Endodermal cell (in vitro differentiated cells): ENCODE results near the gene MRAP. TPM values are rescaled to one million over a fixed set of nuclear protein-coding genes. Genes with fewer than 3 reads are reported as not detected.

Experiments
- DNase-seq: peaks from one replicate; pipeline ENCODE4 v3.0.0-alpha.2; 2017
- H3K27ac ChIP-seq: 2 replicates; pipeline ENCODE4 v1.5.1; 2013; ENCODE audit warnings: mild to moderate bottlenecking, low read depth, low read length, moderate library complexity
- H3K27me3 ChIP-seq: 2 replicates; pipeline ENCODE4 v1.6.1; 2013; ENCODE audit warnings: mild to moderate bottlenecking, low read length, moderate library complexity; ENCODE audit not compliant: insufficient read depth, control insufficient read depth, poor library complexity, severe bottlenecking
- H3K36me3 ChIP-seq: 2 replicates; pipeline ENCODE4 v1.7.0; 2013; ENCODE audit warnings: mild to moderate bottlenecking, low read length, moderate library complexity; ENCODE audit not compliant: control insufficient read depth, insufficient read depth
- H3K4me1 ChIP-seq: one replicate; pipeline ENCODE4 v1.7.0; 2013; ENCODE audit warnings: low read length; ENCODE audit not compliant: control insufficient read depth, insufficient read depth
- H3K4me3 ChIP-seq: 2 replicates; pipeline ENCODE4 v1.5.1; 2013; ENCODE audit warnings: mild to moderate bottlenecking, low read length, moderate library complexity
- H3K9ac ChIP-seq: 2 replicates; pipeline ENCODE4 v1.6.1; 2013; ENCODE audit warnings: mild to moderate bottlenecking, low read length, moderate library complexity; ENCODE audit not compliant: poor library complexity, severe bottlenecking; ENCODE audit errors: extremely low read depth
- H3K9me3 ChIP-seq: 2 replicates; pipeline ENCODE4 v1.6.1; 2013; ENCODE audit warnings: mild to moderate bottlenecking, low read length, moderate library complexity; ENCODE audit not compliant: control insufficient read depth
- H3K27ac Mint-ChIP-seq: 2 replicates; pipeline ENCODE4 v1.8.0; 2020; ENCODE audit warnings: mixed read lengths
- H3K27me3 Mint-ChIP-seq: 2 replicates; pipeline ENCODE4 v1.8.0; 2021; ENCODE audit warnings: mild to moderate bottlenecking, mixed read lengths; ENCODE audit not compliant: insufficient read depth
- H3K36me3 Mint-ChIP-seq: 2 replicates; pipeline ENCODE4 v1.8.0; 2020; ENCODE audit warnings: low read depth, mixed read lengths
- H3K4me1 Mint-ChIP-seq: 2 replicates; pipeline ENCODE4 v1.8.0; 2020; ENCODE audit warnings: mixed read lengths
- H3K4me3 Mint-ChIP-seq: 2 replicates; pipeline ENCODE4 v1.8.0; 2020; ENCODE audit warnings: mild to moderate bottlenecking, moderate library complexity, mixed read lengths
- H3K9me3 Mint-ChIP-seq: 2 replicates; pipeline ENCODE4 v1.8.0; 2020; ENCODE audit warnings: mild to moderate bottlenecking, mixed read lengths
- CTCF ChIP-seq: fragments of 200-600 bp; sonication (generic); conservative IDR thresholded peaks from 2 replicates; pipeline ENCODE4 v1.5.0; 2021; ENCODE audit warnings: antibody characterized with exemption, mild to moderate bottlenecking
- WGBS, 2 experiments: methylation state at CpG; one replicate each; pipeline versions ENCODE4 v1.1.5 to v1.1.7; 2013; ENCODE audit warnings: missing lambda C conversion rate in 2 of 2, mixed read lengths in 1 of 2; ENCODE audit not compliant: insufficient coverage in 1 of 2, insufficient read length in 1 of 2; 5-methylcytosine and 5-hydroxymethylcytosine counted together
- total RNA-seq, 2 donors: library from RNA; stranded (reverse); fragmentation: NEBNext Ultra II Directional in 1 of 2; extraction: Animal tissue kit (Norgen Biotek cat#: 25700) in 1 of 2; gene quantifications; 2 replicates in 1 of 2; 3 replicates in 1 of 2; pipeline ENCODE4 v1.2.1, GENCODE V29; 2021

The MRAP gene
- total RNA-seq, 2 donors from 2014 or later: not detected

GRCh38 chr21:32304998-32305397, 6.3 kb downstream of the MRAP start:
- H3K9me3 ChIP-seq: no peaks in the 10 kb centered on the region
- H3K36me3 ChIP-seq: peaks cover 15% of the 10 kb centered on the region
- H3K4me1 ChIP-seq: no peaks in the 10 kb centered on the region
- H3K27ac ChIP-seq: no peak overlapping the region
- no peak for DNase-seq
- Mint-ChIP-seq H3K9me3 (no peaks in the 10 kb centered on the region), H3K36me3 (peaks cover 14% of the 10 kb centered on the region), H3K27me3 (no peaks in the 10 kb centered on the region), H3K4me1 (peaks cover 8% of the 10 kb centered on the region), H3K27ac (no peak overlapping the region), H3K4me3 (no peak overlapping the region)
- H3K4me3 ChIP-seq: no peak overlapping the region
- TF ChIP-seq CTCF: no peak
- WGBS, 2 experiments: 97 to 98% methylated on average over 6 to 7 of the region's 7 CpGs
- no peaks in the 10 kb centered on the region for H3K27me3 ChIP-seq
- no peak overlapping the region for H3K9ac ChIP-seq

DNA sequence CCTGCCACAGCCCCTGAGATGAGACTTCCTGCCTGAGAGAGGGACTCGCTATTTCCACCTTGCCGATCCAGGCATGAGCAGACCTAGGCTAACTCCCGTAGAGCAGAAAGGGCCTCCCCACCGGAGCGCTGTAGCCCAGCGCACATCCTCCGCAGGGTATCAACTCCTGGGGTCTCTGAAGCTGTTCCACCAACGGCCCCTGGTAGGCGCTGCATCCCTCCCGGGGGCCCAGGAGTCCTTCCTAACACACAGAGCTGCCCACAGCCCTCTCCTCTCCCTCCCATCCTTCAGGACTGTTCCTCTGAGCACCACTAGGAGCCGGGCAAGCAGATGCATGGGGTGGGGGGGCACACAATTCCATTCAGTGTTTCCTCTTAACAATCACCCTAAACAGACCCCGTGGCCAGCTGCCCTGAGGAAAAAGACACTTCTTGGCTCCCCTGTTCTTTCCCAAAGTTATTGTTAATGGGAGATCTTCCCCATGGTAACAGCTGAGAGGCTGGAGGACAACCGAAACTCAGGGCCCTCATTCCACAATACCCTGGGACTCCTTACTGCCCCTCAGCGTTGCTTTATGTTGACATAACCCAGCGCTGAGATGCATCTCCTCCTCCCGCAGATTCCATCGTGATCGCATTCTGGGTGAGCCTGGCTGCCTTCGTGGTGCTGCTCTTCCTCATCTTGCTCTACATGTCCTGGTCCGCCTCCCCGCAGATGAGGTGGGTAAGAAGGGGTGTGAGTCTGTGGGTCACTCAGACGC, 7.5 kb downstream of the MRAP start:
- Histone ChIP-seq H3K36me3 (peaks cover 8% of the 10 kb centered on the region), H3K9ac (no peak overlapping the region), H3K4me1 (no peaks in the 10 kb centered on the region), H3K27ac (no peak overlapping the region), H3K27me3 (no peaks in the 10 kb centered on the region), H3K4me3 (no peak overlapping the region), H3K9me3 (no peaks in the 10 kb centered on the region)
- no peak overlapping the region for H3K4me3 Mint-ChIP-seq
- H3K9me3 Mint-ChIP-seq: no peaks in the 10 kb centered on the region
- TF ChIP-seq CTCF: peak; percentile 96
- peak overlapping the region; percentile 35 for H3K27ac Mint-ChIP-seq
- peaks cover 11% of the 10 kb centered on the region for H3K36me3 Mint-ChIP-seq
- peak; percentile 97 for DNase-seq
- 69 to 87% methylated on average over 8 to 22 of the region's 22 CpGs for WGBS, 2 experiments
- no peaks in the 10 kb centered on the region for H3K27me3 Mint-ChIP-seq
- H3K4me1 Mint-ChIP-seq: peaks cover 8% of the 10 kb centered on the region

DNA sequence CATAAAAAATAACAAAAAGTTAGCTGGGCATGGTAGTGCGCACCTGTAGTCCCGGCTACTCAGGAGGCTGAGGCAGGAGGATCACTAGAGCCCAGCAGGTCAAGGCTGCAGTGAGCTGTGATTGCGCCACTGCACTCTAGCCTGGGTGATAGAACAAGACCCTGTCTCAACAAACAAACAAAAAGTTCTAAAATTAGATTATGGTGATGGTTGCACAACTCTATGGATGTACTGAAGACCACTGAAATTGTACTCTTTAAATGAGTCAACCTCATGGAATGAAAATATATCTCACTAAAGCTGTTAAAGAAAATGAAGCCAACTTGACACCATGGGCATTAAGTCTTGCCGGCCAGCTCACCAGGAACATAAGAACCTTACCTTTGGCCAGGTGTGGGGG, 9.1 kb downstream of the MRAP start:
- DNase-seq: no peak
- no peak overlapping the region for H3K27ac Mint-ChIP-seq
- H3K9me3 ChIP-seq: no peaks in the 10 kb centered on the region
- no peak overlapping the region for H3K27ac ChIP-seq
- no peaks in the 10 kb centered on the region for H3K27me3 Mint-ChIP-seq
- no peak overlapping the region for H3K4me3 ChIP-seq
- no peak overlapping the region for H3K9ac ChIP-seq
- H3K4me1 ChIP-seq: no peaks in the 10 kb centered on the region
- peaks cover 4% of the 10 kb centered on the region for H3K36me3 ChIP-seq
- H3K36me3 Mint-ChIP-seq: peaks cover 22% of the 10 kb centered on the region
- H3K9me3 Mint-ChIP-seq: no peaks in the 10 kb centered on the region
- TF ChIP-seq CTCF: no peak
- H3K27me3 ChIP-seq: no peaks in the 10 kb centered on the region
- H3K4me3 Mint-ChIP-seq: no peak overlapping the region
- WGBS, 2 experiments: 93 to 96% methylated on average over 2 to 4 of the region's 4 CpGs
- peaks cover 8% of the 10 kb centered on the region for H3K4me1 Mint-ChIP-seq
